ENCODE results near the gene KCNMA1.

DNA sequence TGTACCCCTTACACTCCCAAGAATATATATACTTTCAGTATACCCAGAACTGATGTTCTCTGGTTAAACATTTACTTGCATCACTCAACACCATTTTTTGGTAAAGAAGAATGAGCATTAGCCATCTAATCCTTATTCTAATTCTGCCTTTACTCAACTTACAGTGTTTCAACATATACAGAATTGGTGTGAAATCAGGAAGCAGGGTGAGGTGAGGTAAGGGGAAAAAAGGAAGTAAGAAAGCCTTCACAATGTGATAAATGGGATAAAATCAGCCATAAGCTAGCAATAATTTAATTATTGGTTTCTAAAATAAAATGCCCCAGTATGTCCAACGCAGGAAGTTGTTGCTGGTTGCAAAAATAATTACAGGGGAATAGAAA, 605.4 kb downstream of the KCNMA1 start:
- TF ChIP-seq, protein P1, sequence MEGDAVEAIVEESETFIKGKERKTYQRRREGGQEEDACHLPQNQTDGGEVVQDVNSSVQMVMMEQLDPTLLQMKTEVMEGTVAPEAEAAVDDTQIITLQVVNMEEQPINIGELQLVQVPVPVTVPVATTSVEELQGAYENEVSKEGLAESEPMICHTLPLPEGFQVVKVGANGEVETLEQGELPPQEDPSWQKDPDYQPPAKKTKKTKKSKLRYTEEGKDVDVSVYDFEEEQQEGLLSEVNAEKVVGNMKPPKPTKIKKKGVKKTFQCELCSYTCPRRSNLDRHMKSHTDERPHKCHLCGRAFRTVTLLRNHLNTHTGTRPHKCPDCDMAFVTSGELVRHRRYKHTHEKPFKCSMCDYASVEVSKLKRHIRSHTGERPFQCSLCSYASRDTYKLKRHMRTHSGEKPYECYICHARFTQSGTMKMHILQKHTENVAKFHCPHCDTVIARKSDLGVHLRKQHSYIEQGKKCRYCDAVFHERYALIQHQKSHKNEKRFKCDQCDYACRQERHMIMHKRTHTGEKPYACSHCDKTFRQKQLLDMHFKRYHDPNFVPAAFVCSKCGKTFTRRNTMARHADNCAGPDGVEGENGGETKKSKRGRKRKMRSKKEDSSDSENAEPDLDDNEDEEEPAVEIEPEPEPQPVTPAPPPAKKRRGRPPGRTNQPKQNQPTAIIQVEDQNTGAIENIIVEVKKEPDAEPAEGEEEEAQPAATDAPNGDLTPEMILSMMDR (IDR thresholded peaks at IDR 0.05), result no peak
- TF ChIP-seq POLR2AphosphoS5 (IDR thresholded peaks at IDR 0.05) (no peak), POLR2A (IDR thresholded peaks at IDR 0.05) (no peak)
